GM12878 (cell line): Measurements from ENCODE around the gene DHDH. TPM values are rescaled to one million over a fixed set of nuclear protein-coding genes. Genes with fewer than 3 reads are reported as not detected.

Experiments used
- ATAC-seq: fragments of 200-7000 bp; cut with Tn5 transposase; 3 replicates; pipeline ENCODE4 v1.9.1; 2020; ENCODE audit warnings: mild to moderate bottlenecking, moderate library complexity
- BruUV-seq: library from RNA; stranded (reverse); fragments of 400-500 nt; replicated peaks from 2 replicates; lab custom pipeline; 2021; lab: Mats Ljungman, UMichigan
- CTCF ChIA-PET: fragments of 300-600 bp; sonication (Branson Sonifier 250); formaldehyde crosslinking; extraction: SDS; loops from one replicate; lab custom pipeline; 2021; ENCODE audit warnings: inconsistent platforms; lab: Yijun Ruan, JAX
- POLR2A ChIA-PET: fragments of 350-600 bp; formaldehyde crosslinking; extraction: SDS; loops from one replicate; lab custom pipeline; 2021; ENCODE audit warnings: inconsistent platforms; lab: Charles Lee
- RAD21 ChIA-PET: fragments of 300-600 bp; sonication (Branson Sonifier 250); formaldehyde crosslinking; loops from one replicate; lab custom pipeline; 2023; ENCODE audit warnings: antibody characterized with exemption; ENCODE audit not compliant: unreplicated experiment; lab: Charles Lee
- SMC1A ChIA-PET: fragments of 300-600 bp; sonication (Branson Sonifier 250); formaldehyde crosslinking; loops from one replicate; lab custom pipeline; 2023; ENCODE audit not compliant: unreplicated experiment, uncharacterized antibody; lab: Charles Lee
- DNase-seq: peaks from one replicate; pipeline ENCODE4 v3.0.0-alpha.2; 2011; ENCODE audit warnings: low read depth, low spot score
- FAIRE-seq: peaks from 3 replicates; lab custom pipeline; 2011; peaks lifted over from hg19 to GRCh38; lab: Jason Lieb, UNC
- H2AFZ ChIP-seq: 2 replicates; pipeline ENCODE4 v1.6.0; 2011; ENCODE audit warnings: low read depth, low read length, control low read depth; ENCODE audit not compliant: control insufficient read depth
- H3K27ac ChIP-seq: 2 replicates; pipeline ENCODE4 v1.5.1; 2011; ENCODE audit warnings: control low read depth; ENCODE audit not compliant: control insufficient read depth, insufficient read depth
- H3K27me3 ChIP-seq, 2 experiments: replicated peaks in 1 of 2; 2 replicates each; pipeline versions ENCODE4 v1.6.0 to v1.6.1; 2011; ENCODE audit warnings: low read length in 1 of 2; ENCODE audit not compliant: control insufficient read depth in 2 of 2, insufficient read depth in 2 of 2
- H3K36me3 ChIP-seq, 2 experiments: 2 replicates each; pipeline ENCODE4 v1.5.1; 2011; ENCODE audit warnings: low read length in 1 of 2; ENCODE audit not compliant: control insufficient read depth in 2 of 2, insufficient read depth in 2 of 2
- H3K4me1 ChIP-seq: 2 replicates; pipeline ENCODE4 v1.6.1; 2011; ENCODE audit warnings: mild to moderate bottlenecking, low read length, moderate library complexity, mixed read lengths; ENCODE audit not compliant: control insufficient read depth, insufficient read depth
- H3K4me2 ChIP-seq: 2 replicates; pipeline ENCODE4 v1.6.0; 2011; ENCODE audit warnings: control low read depth; ENCODE audit not compliant: control insufficient read depth, insufficient read depth
- H3K4me3 ChIP-seq: fragments of 200-600 bp; sonication (generic); 2 replicates; pipeline ENCODE4 v1.5.1; 2016
- H3K79me2 ChIP-seq: 2 replicates; pipeline ENCODE4 v1.6.0; 2011; ENCODE audit warnings: low read length; ENCODE audit not compliant: control insufficient read depth, insufficient read depth
- H3K9ac ChIP-seq: 2 replicates; pipeline ENCODE4 v1.8.0; 2011; ENCODE audit warnings: low read length, control low read depth, mixed read lengths; ENCODE audit not compliant: control insufficient read depth, insufficient read depth
- H3K9me3 ChIP-seq: replicated peaks from 3 replicates; pipeline ENCODE4 v1.5.1; 2011; ENCODE audit warnings: mild to moderate bottlenecking, low read length; ENCODE audit not compliant: control insufficient read depth, insufficient read depth
- H4K20me1 ChIP-seq: 2 replicates; pipeline ENCODE4 v1.6.0; 2011; ENCODE audit not compliant: control insufficient read depth, insufficient read depth
- BMI1 ChIP-seq: fragments of 450-650 bp; IDR thresholded peaks from 2 replicates; pipeline ENCODE4 v1.6.1; 2016; ENCODE audit warnings: mild to moderate bottlenecking, moderate library complexity, borderline replicate concordance
- BRCA1 ChIP-seq: IDR thresholded peaks from 2 replicates; pipeline ENCODE4 v1.6.1; 2011; ENCODE audit warnings: low read depth, low read length, improper control_type of control experiment
- CBFB ChIP-seq: IDR thresholded peaks from 2 replicates; pipeline ENCODE4 v1.6.1; 2016; ENCODE audit warnings: antibody characterized with exemption, low read depth
- CHD2 ChIP-seq: IDR thresholded peaks from 2 replicates; pipeline ENCODE4 v1.6.1; 2011; ENCODE audit warnings: low read depth, low read length, improper control_type of control experiment, borderline replicate concordance
- E2F4 ChIP-seq: IDR thresholded peaks from 2 replicates; pipeline ENCODE4 v1.6.1; 2012; ENCODE audit warnings: low read depth, low read length, improper control_type of control experiment
- EGR1 ChIP-seq, 2 experiments: IDR thresholded peaks; 1 replicate in 1 of 2; 2 replicates in 1 of 2; pipeline ENCODE4 v1.6.1; 2011 to 2012; ENCODE audit warnings: low read depth in 2 of 2, low read length in 2 of 2, borderline replicate concordance in 1 of 2, mild to moderate bottlenecking in 1 of 2, moderate library complexity in 1 of 2
- ELK1 ChIP-seq: IDR thresholded peaks from 2 replicates; pipeline ENCODE4 v1.6.1; 2012; ENCODE audit warnings: low read depth, low read length, improper control_type of control experiment
- FOXK2 ChIP-seq: fragments of 450-650 bp; IDR thresholded peaks from 2 replicates; pipeline ENCODE4 v1.6.1; 2017; ENCODE audit warnings: mild to moderate bottlenecking, moderate library complexity
- MYB ChIP-seq: fragments of 150-350 bp; IDR thresholded peaks from 2 replicates; pipeline ENCODE4 v1.6.1; 2014; ENCODE audit warnings: mild to moderate bottlenecking, low read depth, low read length, borderline replicate concordance
- NFXL1 ChIP-seq: fragments of 450-650 bp; IDR thresholded peaks from 2 replicates; pipeline ENCODE4 v1.6.1; 2017; ENCODE audit warnings: antibody characterized with exemption, mild to moderate bottlenecking, borderline replicate concordance
- NR2C1 ChIP-seq: fragments of 450-650 bp; IDR thresholded peaks from 2 replicates; pipeline ENCODE4 v1.6.1; 2017; ENCODE audit warnings: antibody characterized with exemption, mild to moderate bottlenecking, moderate library complexity
- PRDM15 ChIP-seq: fragments of 450-650 bp; formaldehyde crosslinking; IDR thresholded peaks from 2 replicates; pipeline ENCODE4 v1.4.0; 2020; ENCODE audit warnings: mild to moderate bottlenecking, moderate library complexity
- REST ChIP-seq: IDR thresholded peaks from 2 replicates; pipeline ENCODE4 v1.6.1; 2012; ENCODE audit warnings: mild to moderate bottlenecking, low read depth, low read length
- SPI1 ChIP-seq: IDR thresholded peaks from 2 replicates; pipeline ENCODE4 v1.6.1; 2011; ENCODE audit warnings: low read depth, mild to moderate bottlenecking, low read length, moderate library complexity, borderline replicate concordance; ENCODE audit not compliant: insufficient read depth
- WGBS: methylation state at CpG from one replicate; pipeline ENCODE4 v1.1.6; 2016; ENCODE audit warnings: low lambda C conversion rate; ENCODE audit not compliant: insufficient replicate concordance, insufficient coverage; ENCODE audit errors: missing lambda C conversion rate; 5-methylcytosine and 5-hydroxymethylcytosine counted together
- in situ Hi-C: fragments of 300-500 bp; cut with MboI; formaldehyde crosslinking; loops from 9 replicates; pipeline ENCODE4 v1.14.3; 2018; ENCODE audit warnings: mixed read lengths
- intact Hi-C: fragments of 100-400 bp; cut with micrococcal nuclease; formaldehyde crosslinking; loops from one replicate; pipeline ENCODE4 v1.14.2; 2022; ENCODE audit not compliant: unreplicated experiment
- polyA plus RNA-seq, 11 experiments: library from polyadenylated mRNA; depleted of rRNA in 4 of 11; unstranded in 6 of 11; stranded (reverse) in 5 of 11; fragments of >200 nt; fragmentation: Nextera tagmentation in 4 of 11; fragmentation: Illumina TruSeq in 1 of 11; extraction: Ambion mirVana in 4 of 11; extraction: Trizol in 1 of 11; gene quantifications; 1 replicate in 1 of 11; 2 replicates in 10 of 11; pipeline versions ENCODE4 v1.2.1 to v1.2.3, GENCODE V29; 2011 to 2016; ENCODE audit warnings: inconsistent platforms in 2 of 11, missing spikeins in 2 of 11, low read depth in 1 of 11
- total RNA-seq, 4 experiments: library from RNA; depleted of rRNA in 3 of 4; stranded (reverse); fragments of >200 nt in 3 of 4; fragmentation: Illumina TruSeq in 1 of 4; extraction: Trizol in 1 of 4; gene quantifications; 2 replicates each; pipeline versions ENCODE4 v1.2.1 to v1.2.3, GENCODE V29; 2013 to 2021

Gene DHDH
- total and polyA plus RNA-seq, 10 of the 15 experiments (the other 5 are each of a cell fraction or from before 2014, with no cell fraction given): 0.13 to 0.21 (median 0.15) TPM; not detected in 7

GRCh38 chr19:48950159-48950558, 16.7 kb downstream of the DHDH start:
- DNase-seq: no peak
- in situ Hi-C loops (no loop called here), intact Hi-C loops (no loop called here)
- Histone ChIP-seq H2AFZ (no peak overlapping the region), H3K4me1 (no peaks in the 10 kb centered on the region), H3K27me3 (no peaks in the 10 kb centered on the region), H4K20me1 (no peaks in the 10 kb centered on the region), H3K9ac (no peak overlapping the region), H3K36me3 (no peaks in the 10 kb centered on the region), H3K79me2 (peaks cover 5% of the 10 kb centered on the region), H3K4me2 (no peak overlapping the region), H3K27ac (no peak overlapping the region), H3K9me3 (peaks cover 10% of the 10 kb centered on the region; the same call in 1 of the 3 replicates), H3K4me3 (no peak overlapping the region)
- POLR2A ChIA-PET: interaction anchor here (2.1 kb wide), 1 partner anchor 44 kb away, joined by 5 read pairs; the partner anchor contains the start of genes GYS1 and RUVBL2
- RAD21 ChIA-PET: no interaction called here
- TF ChIP-seq BMI1 (no peak), ELK1 (no peak), CHD2 (no peak), REST (no peak), NFXL1 (no peak), PRDM15 (CRISPR knock-in tag) (no peak), EGR1 (IDR thresholded peaks at IDR 0.05; ENCODE audit: borderline replicate concordance in 1 of 2, low read depth in 2 of 2, low read length in 2 of 2) (no peak), CBFB (no peak), SPI1 (no peak), FOXK2 (no peak), NR2C1 (no peak), BRCA1 (no peak), MYB (no peak), E2F4 (no peak)
- WGBS: 51% methylated on average over 3 of the region's 3 CpGs
- CTCF ChIA-PET: interaction anchor here (1.4 kb wide), 1 partner anchor 107 kb away, joined by 3 read pairs; no protein-coding TSS in a partner anchor
- no peak for ATAC-seq
- BruUV-seq: no TSS peak
- SMC1A ChIA-PET: interaction anchor here (1.3 kb wide), 1 partner anchor 92 kb away, joined by 3 read pairs; no protein-coding TSS in a partner anchor
- FAIRE-seq: no peak
